A549 (cell line): ENCODE data around the gene HSD11B2.

ENCODE experiments used
- CEBPB ChIP-seq, 2 experiments: fragments of >200 bp in 1 of 2; sonication (Bioruptor Twin) in 1 of 2; formaldehyde crosslinking in 1 of 2; IDR thresholded peaks; 2 replicates each; pipeline ENCODE4 v1.6.1; 2012 to 2016
- EP300 ChIP-seq, 2 experiments: fragments of >200 bp; sonication (Bioruptor Twin); formaldehyde crosslinking; IDR thresholded peaks; 2 replicates in 1 of 2; 3 replicates in 1 of 2; pipeline ENCODE4 v1.6.1; 2016 to 2017
- HOXA7 ChIP-seq: fragments of 250-450 bp; sonication (Bioruptor Pico); IDR thresholded peaks from 2 replicates; pipeline ENCODE4 v1.5.0; 2020; ENCODE audit warnings: mild to moderate bottlenecking, moderate library complexity
- JUN ChIP-seq, 2 experiments: fragments of >200 bp; sonication (Bioruptor Twin); formaldehyde crosslinking; IDR thresholded peaks; 2 replicates in 1 of 2; 3 replicates in 1 of 2; pipeline ENCODE4 v1.6.1; 2016 to 2017
- MAFK ChIP-seq: fragments of 450-650 bp; IDR thresholded peaks from 2 replicates; pipeline ENCODE4 v1.6.1; 2014; ENCODE audit not compliant: partially characterized antibody
- NFE2L2 ChIP-seq: fragments of 150-350 bp; conservative IDR thresholded peaks from 2 replicates; pipeline ENCODE4 v1.6.1; 2014; ENCODE audit warnings: low read length
- REST ChIP-seq: fragments of 200-600 bp; sonication (generic); IDR thresholded peaks from 2 replicates; pipeline ENCODE4 v1.6.1; 2016; ENCODE audit warnings: antibody characterized with exemption, mild to moderate bottlenecking, moderate library complexity
- RFX5 ChIP-seq: fragments of 450-650 bp; IDR thresholded peaks from 2 replicates; pipeline ENCODE4 v1.7.1; 2014; ENCODE audit warnings: antibody characterized with exemption, mild to moderate bottlenecking, moderate library complexity
- ZSCAN20 ChIP-seq: fragments of 250-450 bp; sonication (Bioruptor Pico); IDR thresholded peaks from 2 replicates; pipeline ENCODE4 v1.8.0; 2022; ENCODE audit warnings: mild to moderate bottlenecking, moderate library complexity
- TF ChIP-seq, protein P1 (sequence below): fragments of >200 bp; sonication (Bioruptor Twin); formaldehyde crosslinking; IDR thresholded peaks from 3 replicates; pipeline ENCODE4 v1.5.1; 2016

- TF ChIP-seq HOXA7 (CRISPR knock-in tag) (no peak), RFX5 (no peak), CEBPB (IDR thresholded peaks at IDR 0.05) (no peak), JUN (IDR thresholded peaks at IDR 0.05) (no peak), EP300 (IDR thresholded peaks at IDR 0.05) (no peak), ZSCAN20 (CRISPR knock-in tag) (no peak), REST (no peak), NFE2L2 (no peak), MAFK (no peak)
- TF ChIP-seq, protein P1, sequence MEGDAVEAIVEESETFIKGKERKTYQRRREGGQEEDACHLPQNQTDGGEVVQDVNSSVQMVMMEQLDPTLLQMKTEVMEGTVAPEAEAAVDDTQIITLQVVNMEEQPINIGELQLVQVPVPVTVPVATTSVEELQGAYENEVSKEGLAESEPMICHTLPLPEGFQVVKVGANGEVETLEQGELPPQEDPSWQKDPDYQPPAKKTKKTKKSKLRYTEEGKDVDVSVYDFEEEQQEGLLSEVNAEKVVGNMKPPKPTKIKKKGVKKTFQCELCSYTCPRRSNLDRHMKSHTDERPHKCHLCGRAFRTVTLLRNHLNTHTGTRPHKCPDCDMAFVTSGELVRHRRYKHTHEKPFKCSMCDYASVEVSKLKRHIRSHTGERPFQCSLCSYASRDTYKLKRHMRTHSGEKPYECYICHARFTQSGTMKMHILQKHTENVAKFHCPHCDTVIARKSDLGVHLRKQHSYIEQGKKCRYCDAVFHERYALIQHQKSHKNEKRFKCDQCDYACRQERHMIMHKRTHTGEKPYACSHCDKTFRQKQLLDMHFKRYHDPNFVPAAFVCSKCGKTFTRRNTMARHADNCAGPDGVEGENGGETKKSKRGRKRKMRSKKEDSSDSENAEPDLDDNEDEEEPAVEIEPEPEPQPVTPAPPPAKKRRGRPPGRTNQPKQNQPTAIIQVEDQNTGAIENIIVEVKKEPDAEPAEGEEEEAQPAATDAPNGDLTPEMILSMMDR: no peak
These were observed 6.7 kb upstream of the HSD11B2 start for GRCh38 chr16:67424261-67424615.
